ENCODE measurements around the gene IFITM10. TPM values are rescaled to one million over a fixed set of nuclear protein-coding genes. Genes with fewer than 3 reads are reported as not detected.

IFITM10 gene
- total and polyA plus RNA-seq, 10 of the 15 experiments (the other 5 are each of a cell fraction or from before 2014, with no cell fraction given), result 0.04 to 0.27 TPM; not detected in 8

- TF ChIP-seq KAT2A (conservative IDR thresholded peaks at IDR 0.05; ENCODE audit: control insufficient read depth, low read depth, low read length), result no peak
- TF ChIP-seq, protein P1, sequence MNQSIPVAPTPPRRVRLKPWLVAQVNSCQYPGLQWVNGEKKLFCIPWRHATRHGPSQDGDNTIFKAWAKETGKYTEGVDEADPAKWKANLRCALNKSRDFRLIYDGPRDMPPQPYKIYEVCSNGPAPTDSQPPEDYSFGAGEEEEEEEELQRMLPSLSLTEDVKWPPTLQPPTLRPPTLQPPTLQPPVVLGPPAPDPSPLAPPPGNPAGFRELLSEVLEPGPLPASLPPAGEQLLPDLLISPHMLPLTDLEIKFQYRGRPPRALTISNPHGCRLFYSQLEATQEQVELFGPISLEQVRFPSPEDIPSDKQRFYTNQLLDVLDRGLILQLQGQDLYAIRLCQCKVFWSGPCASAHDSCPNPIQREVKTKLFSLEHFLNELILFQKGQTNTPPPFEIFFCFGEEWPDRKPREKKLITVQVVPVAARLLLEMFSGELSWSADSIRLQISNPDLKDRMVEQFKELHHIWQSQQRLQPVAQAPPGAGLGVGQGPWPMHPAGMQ (IDR thresholded peaks at IDR 0.05; ENCODE audit: borderline replicate concordance), result no peak
- no peak for TF ChIP-seq MYB (IDR thresholded peaks at IDR 0.05; ENCODE audit: borderline replicate concordance, low read depth, low read length)
- no peak for TF ChIP-seq CBX5 (IDR thresholded peaks at IDR 0.05; ENCODE audit: low read depth)
- no peak; the same call in 1 of the 2 replicates for TF ChIP-seq POLR2AphosphoS5 (IDR thresholded peaks at IDR 0.05; ENCODE audit: low read length)
- TF ChIP-seq, protein P2, sequence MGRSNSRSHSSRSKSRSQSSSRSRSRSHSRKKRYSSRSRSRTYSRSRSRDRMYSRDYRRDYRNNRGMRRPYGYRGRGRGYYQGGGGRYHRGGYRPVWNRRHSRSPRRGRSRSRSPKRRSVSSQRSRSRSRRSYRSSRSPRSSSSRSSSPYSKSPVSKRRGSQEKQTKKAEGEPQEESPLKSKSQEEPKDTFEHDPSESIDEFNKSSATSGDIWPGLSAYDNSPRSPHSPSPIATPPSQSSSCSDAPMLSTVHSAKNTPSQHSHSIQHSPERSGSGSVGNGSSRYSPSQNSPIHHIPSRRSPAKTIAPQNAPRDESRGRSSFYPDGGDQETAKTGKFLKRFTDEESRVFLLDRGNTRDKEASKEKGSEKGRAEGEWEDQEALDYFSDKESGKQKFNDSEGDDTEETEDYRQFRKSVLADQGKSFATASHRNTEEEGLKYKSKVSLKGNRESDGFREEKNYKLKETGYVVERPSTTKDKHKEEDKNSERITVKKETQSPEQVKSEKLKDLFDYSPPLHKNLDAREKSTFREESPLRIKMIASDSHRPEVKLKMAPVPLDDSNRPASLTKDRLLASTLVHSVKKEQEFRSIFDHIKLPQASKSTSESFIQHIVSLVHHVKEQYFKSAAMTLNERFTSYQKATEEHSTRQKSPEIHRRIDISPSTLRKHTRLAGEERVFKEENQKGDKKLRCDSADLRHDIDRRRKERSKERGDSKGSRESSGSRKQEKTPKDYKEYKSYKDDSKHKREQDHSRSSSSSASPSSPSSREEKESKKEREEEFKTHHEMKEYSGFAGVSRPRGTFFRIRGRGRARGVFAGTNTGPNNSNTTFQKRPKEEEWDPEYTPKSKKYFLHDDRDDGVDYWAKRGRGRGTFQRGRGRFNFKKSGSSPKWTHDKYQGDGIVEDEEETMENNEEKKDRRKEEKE (IDR thresholded peaks at IDR 0.05), result no peak
- no peak for TF ChIP-seq ZZZ3 (IDR thresholded peaks at IDR 0.05; ENCODE audit: control insufficient read depth, insufficient read length, low read depth)
- TF ChIP-seq, protein P3, sequence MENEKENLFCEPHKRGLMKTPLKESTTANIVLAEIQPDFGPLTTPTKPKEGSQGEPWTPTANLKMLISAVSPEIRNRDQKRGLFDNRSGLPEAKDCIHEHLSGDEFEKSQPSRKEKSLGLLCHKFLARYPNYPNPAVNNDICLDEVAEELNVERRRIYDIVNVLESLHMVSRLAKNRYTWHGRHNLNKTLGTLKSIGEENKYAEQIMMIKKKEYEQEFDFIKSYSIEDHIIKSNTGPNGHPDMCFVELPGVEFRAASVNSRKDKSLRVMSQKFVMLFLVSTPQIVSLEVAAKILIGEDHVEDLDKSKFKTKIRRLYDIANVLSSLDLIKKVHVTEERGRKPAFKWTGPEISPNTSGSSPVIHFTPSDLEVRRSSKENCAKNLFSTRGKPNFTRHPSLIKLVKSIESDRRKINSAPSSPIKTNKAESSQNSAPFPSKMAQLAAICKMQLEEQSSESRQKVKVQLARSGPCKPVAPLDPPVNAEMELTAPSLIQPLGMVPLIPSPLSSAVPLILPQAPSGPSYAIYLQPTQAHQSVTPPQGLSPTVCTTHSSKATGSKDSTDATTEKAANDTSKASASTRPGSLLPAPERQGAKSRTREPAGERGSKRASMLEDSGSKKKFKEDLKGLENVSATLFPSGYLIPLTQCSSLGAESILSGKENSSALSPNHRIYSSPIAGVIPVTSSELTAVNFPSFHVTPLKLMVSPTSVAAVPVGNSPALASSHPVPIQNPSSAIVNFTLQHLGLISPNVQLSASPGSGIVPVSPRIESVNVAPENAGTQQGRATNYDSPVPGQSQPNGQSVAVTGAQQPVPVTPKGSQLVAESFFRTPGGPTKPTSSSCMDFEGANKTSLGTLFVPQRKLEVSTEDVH (IDR thresholded peaks at IDR 0.05; ENCODE audit: low read depth, partially characterized antibody), result no peak
- TF ChIP-seq NR2F1 (conservative IDR thresholded peaks at IDR 0.05), result peak; percentile 84
- peak; percentile 73 for TF ChIP-seq IKZF1 (conservative IDR thresholded peaks at IDR 0.05)
- peak; percentile 47; the same call in 1 of the 2 replicates for TF ChIP-seq FOXK2 (IDR thresholded peaks at IDR 0.05)
- TF ChIP-seq POLR2A (IDR thresholded peaks at IDR 0.05; ENCODE audit: low read depth, low read length), result peak; percentile 74
- TF ChIP-seq WRNIP1 (IDR thresholded peaks at IDR 0.05; ENCODE audit: borderline replicate concordance, low read depth, low read length), result no peak
- TF ChIP-seq ZBTB40 (IDR thresholded peaks at IDR 0.05; ENCODE audit: borderline replicate concordance), result no peak
- no peak for TF ChIP-seq NFXL1 (IDR thresholded peaks at IDR 0.05; ENCODE audit: borderline replicate concordance)
- 0 out of 2 replicates have a peak, but pooled peaks have one; percentile 5 for TF ChIP-seq TCF3 (IDR thresholded peaks at IDR 0.05; ENCODE audit: borderline replicate concordance, insufficient read depth, low read depth, low read length)
Measured at GRCh38 chr11:1763796-1764661, 13.6 kb upstream of the IFITM10 start, which contains the start of gene CTSD (continued).

Data from GM12878 (cell line).